ENCODE data around the gene CNST. TPM values are rescaled to one million over a fixed set of nuclear protein-coding genes. Genes with fewer than 3 reads are reported as not detected.
"Not testable (repeated sequence)": the region's sequence is repeated elsewhere in the genome, so short reads cannot be mapped to it uniquely, and the experiment has no call there.

Gene CNST
- polyA plus RNA-seq, 3 donors: 19.0 to 23.0 (median 21.1) TPM

DNA sequence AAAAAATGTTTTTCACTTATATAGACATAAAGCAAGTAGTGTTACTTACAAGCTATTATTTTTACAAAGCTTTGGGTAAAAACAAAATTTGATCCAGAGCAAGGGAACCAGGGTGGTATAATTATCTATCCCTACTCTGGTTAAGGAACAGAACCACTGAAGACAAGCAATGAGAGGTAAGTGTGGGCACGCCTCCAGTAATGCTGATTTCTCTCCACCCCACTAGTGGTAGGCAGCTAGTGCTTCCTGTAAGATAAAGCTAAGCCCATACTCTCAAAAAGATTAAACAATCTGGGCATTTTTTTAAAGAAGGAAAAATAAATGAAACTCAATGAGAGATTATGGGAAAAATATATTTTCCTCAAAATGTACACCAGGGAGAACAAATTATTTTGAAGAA lies 22.3 kb upstream of the CNST start:
- DNase-seq (ENCODE audit: extremely low read depth in 1 of 11, low read depth in 9 of 11, low spot score in 4 of 11): no peak

DNA sequence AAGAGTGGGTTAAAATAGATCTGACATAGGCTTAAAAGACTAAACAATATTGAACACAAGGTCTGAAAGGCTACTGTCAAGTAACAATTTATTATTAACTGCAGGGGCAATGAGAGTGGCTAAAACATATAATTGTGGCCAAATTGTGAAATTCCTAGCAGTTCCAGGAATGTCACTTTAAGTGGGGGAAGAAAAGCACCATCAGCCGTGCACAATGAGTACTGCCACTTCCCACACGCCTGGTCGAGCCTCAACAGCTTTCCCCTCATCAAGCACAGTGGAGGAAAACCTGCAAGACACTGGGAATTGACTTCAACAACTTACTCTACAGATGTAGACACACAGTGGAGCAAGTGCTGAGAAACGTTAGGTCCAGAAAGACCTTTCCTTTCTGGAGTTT lies 16.6 kb upstream of the CNST start:
- no peak for DNase-seq (ENCODE audit: extremely low read depth in 1 of 11, low read depth in 9 of 11, low spot score in 4 of 11)

DNA sequence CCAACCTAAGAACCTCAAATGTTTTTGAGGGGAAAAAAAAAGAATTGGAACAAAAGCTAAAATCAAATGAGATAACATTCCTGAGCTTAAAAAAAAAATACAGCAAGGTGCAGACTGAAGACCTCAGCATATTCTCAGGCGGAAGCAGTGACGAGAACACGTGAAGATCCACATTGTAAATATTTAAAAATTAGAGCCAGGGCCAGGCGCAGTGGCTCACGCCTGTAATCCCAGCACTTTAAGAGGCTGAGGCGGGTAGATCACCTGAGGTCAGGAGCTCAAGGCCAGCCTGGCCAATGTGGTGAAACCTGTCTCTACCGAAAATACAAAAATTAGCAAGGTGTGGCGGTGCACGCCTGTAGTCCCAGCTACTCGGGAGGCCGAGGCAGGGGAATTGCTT lies 15.9 kb upstream of the CNST start:
- DNase-seq (ENCODE audit: extremely low read depth in 1 of 11, low read depth in 9 of 11, low spot score in 4 of 11): no peak

DNA sequence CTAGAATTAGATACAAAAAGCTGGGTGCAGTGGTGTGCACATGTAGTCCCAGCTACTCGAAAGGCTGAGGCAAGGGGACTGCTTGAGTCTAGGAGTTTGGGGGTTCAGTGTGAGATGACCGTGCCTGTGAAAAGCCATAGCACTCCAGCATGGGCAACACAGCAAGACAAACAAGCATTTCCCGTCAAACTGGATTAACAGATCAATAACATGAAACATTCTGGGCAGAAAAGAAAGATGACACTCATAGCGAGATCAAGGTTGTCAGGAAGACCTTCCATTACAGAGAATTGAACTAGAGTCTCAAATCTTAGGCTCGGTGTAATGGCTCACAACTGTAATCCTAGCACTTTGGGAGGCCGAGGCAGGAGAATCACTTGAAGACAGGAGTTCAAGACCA lies 14.1 kb upstream of the CNST start:
- DNase-seq (ENCODE audit: extremely low read depth in 1 of 11, low read depth in 9 of 11, low spot score in 4 of 11): no peak

DNA sequence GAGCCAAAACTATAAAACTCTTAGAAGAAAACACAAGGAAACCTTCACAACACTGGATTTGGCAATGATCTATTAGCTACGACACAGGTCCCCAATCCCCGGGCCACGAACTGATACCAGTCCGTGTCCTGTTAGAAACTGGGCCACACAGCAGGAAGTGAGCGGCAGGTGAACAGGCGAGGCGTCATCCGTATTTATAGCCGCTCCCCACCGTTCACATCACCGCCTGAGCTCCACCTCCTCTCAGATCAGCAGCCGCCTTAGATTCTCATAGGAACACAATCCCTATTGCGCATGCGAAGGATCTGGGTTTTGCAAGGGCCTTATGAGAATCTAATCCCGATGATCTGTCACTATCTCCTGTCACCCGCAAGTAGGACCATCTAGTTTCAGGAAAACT lies 12.1 kb upstream of the CNST start:
- no peak for DNase-seq (ENCODE audit: extremely low read depth in 1 of 11, low read depth in 9 of 11, low spot score in 4 of 11)

DNA sequence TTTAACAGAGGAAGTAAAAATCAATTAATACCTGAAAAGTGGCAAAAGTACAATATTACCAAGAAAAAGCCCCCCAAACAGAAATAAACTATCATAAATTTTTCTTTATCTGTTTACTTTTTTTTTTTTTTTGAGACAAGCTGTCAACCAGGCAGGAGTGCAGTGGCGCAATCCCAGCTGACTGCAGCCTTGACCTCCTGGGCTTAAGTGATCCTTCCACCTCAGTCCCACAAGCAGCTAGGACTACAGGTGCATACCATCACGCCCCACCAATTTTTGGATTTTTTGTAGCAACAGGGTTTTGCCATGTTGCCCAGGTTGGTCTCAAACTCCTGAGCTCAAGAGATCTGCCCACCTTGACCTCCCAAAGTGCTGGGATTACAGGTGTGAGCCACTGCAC lies 8.2 kb upstream of the CNST start:
- DNase-seq (ENCODE audit: extremely low read depth in 1 of 11, low read depth in 9 of 11, low spot score in 4 of 11): no peak

DNA sequence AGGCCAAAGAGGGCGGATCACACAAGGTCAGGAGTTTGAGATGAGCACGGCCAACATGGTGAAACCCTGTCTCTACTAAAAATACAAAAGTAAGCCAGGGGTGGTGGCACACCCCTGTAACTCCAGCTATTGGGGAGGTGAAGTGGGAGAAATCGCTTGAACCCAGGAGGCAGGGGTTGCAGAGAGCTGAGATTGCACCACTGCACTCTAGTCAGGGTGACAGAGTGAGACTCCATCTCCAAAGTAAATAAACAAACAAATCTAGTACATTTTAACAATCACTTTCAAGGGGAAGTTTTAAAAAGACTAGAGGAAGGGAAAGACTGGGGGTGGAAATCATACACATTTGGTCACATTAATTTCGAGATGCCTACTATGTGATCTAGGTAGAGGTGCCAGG lies 6.9 kb upstream of the CNST start:
- no peak for DNase-seq (ENCODE audit: extremely low read depth in 1 of 11, low read depth in 9 of 11, low spot score in 4 of 11)

DNA sequence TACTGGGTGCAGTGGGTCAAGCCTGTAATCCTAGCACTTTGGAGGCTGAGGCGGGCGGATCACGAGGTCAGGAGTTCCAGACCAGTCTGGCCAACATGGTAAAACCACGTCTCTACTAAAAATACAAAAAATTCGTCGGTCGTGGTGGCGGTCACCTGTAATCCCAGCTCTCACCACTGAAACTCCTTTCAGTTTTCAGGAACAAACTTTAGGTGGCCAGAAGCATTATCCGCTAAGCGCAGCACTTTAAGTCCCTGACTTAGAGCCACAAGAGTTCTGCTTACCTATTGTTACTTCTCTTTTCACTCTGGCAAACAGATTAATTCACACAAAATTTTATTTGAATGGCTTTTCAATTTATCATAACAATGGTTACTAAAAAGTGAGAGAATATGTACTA lies 5.4 kb upstream of the CNST start:
- DNase-seq (ENCODE audit: extremely low read depth in 1 of 11, low read depth in 9 of 11, low spot score in 4 of 11): not testable (repeated sequence)

DNA sequence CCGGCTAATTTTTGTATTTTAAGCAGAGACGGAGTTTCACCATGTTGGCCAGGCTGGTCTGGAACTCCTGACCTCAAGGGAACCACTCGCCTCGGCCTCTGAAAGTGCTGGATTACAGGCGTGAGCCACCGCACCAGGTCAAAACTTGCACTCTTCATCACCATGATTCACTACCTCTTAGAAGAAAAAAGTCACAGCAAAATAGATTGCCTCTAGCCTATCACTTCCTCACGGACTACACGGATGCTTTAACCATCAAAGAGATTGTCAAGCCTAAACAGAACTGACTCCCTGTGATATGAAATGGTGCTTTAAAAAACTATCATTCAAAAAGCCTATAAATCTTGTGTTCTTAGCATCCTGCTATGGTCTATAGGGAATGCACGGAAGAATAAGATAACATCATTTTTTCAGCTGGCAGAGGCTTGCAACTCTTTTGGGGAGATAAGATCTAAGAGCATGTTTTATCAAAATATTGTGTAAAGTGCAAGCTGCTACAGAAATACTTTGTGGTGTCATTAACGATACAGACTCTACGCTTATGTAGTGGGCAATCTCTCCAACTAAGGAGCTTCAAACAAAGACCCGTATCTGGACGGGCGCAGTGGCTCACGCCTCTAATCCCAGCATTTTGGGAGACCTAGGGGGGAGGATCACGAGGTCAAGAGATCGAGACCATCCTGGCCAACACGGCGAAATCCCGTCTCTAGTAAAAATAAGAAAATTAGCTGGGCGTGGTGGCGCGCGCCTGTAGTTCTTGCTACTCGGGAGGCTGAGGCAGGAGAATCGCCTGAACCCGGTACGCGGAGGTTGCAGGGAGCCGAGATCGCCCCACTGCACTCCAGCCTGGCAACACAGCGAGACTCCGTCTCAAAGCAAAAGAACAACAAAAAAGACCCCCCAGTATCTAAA lies 1.2 kb upstream of the CNST start:
- no peak for DNase-seq (ENCODE audit: extremely low read depth in 1 of 11, low read depth in 9 of 11, low spot score in 4 of 11)

DNA sequence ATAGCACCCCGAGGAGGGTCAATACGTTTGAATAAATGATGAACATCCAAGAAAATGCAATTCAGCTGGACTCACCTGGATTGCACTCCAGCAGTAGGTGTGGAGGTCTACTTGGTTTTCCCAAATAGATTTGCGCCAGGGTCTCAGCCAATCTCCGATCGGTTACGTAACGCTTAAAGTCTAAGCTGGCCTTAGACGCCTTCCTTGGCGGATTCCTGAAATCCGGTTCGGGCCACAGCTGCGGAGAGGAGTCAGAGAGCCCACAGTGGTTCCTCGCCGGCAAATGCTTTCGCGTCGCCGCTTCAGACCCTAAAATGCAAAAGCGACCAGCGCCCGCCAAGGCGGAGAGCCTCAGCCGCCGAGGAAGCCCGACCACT lies 517 bp upstream of the CNST start:
- peak in 4 of 11 donors; percentile 25 to 36 (median 32) for DNase-seq (ENCODE audit: extremely low read depth in 1 of 11, low read depth in 9 of 11, low spot score in 4 of 11)

DNA sequence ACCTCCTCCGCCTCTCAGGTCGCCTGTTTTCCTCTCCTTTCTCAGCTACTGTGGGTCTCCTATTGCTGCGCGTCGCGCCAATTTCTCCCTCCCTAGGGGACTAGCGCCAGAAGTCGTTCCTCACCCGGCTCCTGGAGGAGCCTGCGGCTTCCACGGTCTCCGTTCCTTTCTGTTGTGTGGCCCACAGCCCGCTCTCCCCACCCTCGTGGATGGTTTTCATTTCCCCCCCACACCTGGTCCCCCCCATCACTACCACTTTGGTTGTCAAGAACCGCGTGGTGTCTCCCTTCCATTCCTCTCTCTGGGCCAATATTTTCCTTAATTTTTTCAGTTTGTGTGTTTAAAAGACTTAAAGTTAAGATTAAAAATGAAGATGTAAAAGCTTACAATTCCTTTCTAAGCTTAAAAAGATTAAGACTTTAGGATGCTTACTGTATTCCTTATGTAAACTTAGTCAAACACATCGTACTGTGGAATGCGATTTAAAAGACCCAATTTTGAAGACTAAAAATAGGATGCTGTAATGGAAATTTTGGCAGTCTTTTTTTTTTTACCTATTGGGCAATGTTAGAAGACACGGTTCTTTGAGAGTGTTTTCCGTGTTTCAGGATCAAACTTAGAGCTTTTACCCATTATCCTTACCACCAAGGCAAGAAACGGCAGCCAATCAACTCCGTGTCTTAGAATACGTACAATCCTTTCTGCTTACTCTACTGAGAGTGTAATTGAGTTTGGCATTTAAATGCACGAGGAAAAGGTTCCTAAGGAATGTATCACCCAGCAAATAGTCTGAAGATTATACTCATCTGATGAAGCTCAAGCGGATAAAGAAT lies 773 bp downstream of the CNST start:
- peak in 3 of 11 donors; percentile 38 to 58 (median 43) for DNase-seq (ENCODE audit: extremely low read depth in 1 of 11, low read depth in 9 of 11, low spot score in 4 of 11)

DNA sequence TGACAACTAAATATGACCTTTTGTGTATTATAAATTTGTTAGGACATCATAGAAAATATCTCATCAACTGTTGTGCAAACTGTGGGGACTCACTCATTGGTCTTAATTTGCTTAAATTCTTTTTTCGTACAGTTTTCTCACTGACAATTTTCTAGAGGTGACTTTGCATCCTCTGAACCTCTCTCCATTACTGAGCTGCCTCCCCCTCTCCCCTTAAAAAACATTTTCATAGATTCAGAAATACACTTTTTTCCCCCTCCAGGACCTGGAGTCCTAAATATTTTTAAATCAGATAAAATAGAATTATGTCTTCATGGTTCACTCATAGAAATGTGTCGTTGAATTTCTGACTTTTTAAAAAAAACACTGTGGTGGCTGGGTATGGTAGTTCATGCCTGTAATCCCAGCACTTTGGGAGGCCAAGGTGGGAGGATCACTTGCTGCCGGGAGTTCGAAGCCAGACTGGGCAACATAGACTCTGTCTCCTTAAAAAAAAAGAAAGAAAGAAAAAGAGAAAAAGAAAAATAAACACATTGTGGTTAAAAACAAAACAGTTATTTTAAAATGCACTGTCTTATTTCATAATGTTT lies 1.5 kb downstream of the CNST start:
- DNase-seq (ENCODE audit: extremely low read depth in 1 of 11, low read depth in 9 of 11, low spot score in 4 of 11): no peak

DNA sequence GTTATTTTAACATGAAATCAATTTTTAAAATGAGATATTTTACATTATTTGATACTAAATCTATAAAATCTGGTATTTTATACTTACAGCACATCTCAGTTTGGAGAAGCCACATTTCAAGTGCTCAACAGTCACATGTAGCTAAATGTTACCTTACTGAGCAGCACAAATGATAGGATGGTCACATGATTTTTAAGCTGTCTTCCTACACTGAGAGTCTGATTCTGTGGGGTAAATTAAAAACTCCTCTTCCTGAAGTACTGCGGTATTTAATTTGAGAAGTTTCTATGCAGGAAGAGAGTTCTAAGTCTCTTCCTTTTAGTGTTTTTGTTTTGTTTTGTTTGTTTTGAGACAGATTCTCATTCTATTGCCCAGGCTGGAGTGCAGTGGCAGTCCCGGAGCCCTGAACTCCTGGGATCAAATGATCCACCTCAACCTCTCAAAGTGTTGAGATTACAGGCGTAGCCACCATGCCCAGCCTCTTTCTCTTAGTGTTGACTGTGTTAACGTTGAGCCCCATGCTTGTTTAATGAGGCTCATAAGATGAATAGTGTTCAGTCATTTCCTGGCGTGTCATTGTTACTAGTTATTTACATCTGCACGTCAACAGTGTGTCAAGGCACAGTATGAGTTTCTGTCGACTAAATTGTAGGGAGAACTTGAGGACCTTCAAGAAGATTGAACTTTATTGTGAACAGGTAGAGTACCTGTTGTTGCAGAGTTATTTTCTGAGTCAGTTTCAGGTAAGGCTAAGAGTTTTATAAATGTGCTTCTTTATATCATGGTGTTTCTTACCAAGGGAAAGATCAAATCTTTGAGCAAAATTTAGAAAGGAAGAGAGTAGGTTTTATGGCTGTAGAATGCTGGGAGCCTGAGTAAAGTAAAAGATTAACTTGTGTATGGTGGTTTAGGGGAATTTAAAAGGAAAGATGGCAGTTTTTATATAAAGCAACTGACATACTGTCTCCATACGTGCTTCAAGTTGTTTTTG lies 3.3 kb downstream of the CNST start:
- no peak for DNase-seq (ENCODE audit: extremely low read depth in 1 of 11, low read depth in 9 of 11, low spot score in 4 of 11)

DNA sequence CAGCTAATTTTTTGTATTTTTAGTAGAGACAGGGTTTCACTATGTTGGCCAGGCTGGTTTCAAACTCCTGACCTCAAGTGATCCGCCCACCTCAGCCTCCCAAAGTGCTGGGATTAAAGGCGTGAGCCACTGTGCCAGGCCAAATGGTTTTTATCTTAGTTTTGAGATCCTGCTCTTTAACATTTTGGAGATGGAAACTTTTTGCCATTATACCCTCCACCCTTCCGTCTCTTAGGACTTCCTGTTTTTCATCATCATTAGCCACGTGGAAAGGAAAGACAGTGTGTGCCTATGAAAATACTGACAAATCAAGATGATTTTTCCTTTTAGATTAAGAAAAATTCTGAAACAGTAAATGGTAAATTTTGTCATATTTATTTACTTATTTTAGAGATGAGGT lies 5.1 kb downstream of the CNST start:
- DNase-seq (ENCODE audit: extremely low read depth in 1 of 11, low read depth in 9 of 11, low spot score in 4 of 11): not testable (repeated sequence)

DNA sequence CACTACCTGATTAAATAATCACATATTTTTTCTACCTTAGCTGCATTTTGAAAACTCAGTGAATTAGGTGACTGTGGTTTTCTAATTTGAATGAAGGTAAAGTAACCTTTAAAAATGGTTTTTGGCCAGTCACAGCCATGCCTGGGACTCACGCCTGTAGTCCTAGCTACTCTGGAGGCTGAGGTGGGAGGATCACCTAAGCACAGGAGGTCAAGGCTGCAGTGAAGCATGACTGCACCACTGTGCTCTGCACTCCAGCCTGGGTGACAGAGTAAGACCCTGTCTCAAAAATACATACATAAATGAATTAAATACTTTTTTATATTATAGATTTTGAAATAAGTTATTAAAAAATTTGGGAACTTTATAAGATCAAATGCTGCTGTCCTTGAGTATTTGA lies 5.7 kb downstream of the CNST start:
- no peak for DNase-seq (ENCODE audit: extremely low read depth in 1 of 11, low read depth in 9 of 11, low spot score in 4 of 11)

DNA sequence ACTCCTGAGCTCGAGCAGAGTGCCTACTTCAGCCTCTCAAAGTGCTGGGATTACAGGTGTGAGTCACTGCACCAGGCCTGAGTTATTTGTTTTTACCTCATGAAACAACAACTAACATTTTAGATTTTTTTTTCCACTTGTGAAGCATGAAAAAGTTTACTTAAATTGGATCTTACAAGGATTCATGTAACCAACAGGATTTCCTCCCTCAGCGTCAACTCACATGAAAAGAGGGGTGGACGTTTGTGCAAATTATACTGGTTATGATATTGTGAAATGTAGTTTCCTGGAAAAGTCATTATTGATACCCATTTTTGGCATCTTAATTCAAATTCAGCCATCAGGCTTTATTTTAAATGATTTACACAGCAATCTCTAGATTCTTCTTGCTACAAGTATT lies 6.5 kb downstream of the CNST start:
- no peak for DNase-seq (ENCODE audit: extremely low read depth in 1 of 11, low read depth in 9 of 11, low spot score in 4 of 11)

DNA sequence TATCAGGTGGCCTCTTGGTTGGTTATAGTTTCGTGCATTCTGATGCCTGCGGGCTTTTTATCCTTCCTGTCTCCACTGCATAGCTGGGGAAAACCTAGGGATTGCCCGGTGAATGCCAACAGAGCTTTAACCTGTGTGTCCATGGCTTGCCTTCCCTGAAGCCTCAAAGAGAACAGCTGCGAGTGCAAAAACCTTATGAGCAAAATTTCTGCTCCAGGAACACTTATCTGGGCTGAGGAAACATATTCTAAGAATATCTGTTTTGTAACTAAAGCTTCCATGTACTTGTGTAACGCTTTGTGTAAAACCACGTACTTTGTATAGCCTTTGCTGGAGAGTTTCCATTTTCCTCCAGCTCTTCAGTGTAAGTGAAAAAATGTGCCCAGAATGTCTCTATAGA lies 7.2 kb downstream of the CNST start:
- DNase-seq (ENCODE audit: extremely low read depth in 1 of 11, low read depth in 9 of 11, low spot score in 4 of 11): no peak

DNA sequence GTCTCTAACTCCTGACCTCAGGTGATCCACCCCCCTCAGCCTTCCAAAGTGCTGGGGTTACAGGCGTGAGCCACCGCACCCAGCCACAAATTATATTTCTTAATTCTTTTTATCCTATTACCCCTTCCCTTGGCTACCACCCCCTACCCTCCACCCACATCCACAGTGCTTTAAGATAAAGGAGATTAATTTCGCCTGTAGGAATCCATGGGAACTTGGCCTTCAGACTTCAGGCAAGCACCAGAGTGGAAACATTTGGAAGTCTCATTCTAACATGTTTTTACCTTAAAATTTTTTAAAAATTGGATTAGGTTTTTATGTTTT lies 10.4 kb downstream of the CNST start:
- DNase-seq (ENCODE audit: extremely low read depth in 1 of 11, low read depth in 9 of 11, low spot score in 4 of 11): no peak

Data from renal cortex interstitium (tissue), 11 donors.